Adrenal gland (tissue), 12 donors: ENCODE data around the gene DCDC2. TPM values are rescaled to one million over a fixed set of nuclear protein-coding genes. Genes with fewer than 3 reads are reported as not detected.
"Not testable (repeated sequence)": the region's sequence is repeated elsewhere in the genome, so short reads cannot be mapped to it uniquely, and the experiment has no call there.

Experiments used
- DNase-seq, 7 donors: peaks; one replicate each; pipeline ENCODE4 v3.0.0-alpha.2; 2019 to 2020
- H3K27ac ChIP-seq, 5 donors: fragments of 200-600 bp; sonication (generic) in 4 of 5; 1 replicate in 3 of 5; 2 replicates in 2 of 5; pipeline versions ENCODE4 v1.5.1 to v1.8.0; 2016 to 2020; ENCODE audit warnings: mild to moderate bottlenecking in 1 of 5
- H3K27me3 ChIP-seq: fragments of 200-600 bp; 2 replicates; pipeline ENCODE4 v1.8.0; 2021
- H3K36me3 ChIP-seq, 2 donors: fragments of 200-600 bp; replicated peaks in 1 of 2; 1 replicate in 1 of 2; 2 replicates in 1 of 2; pipeline versions ENCODE4 v1.5.1 to v1.8.0; 2018 to 2022
- H3K4me1 ChIP-seq, 2 donors: fragments of 200-600 bp; replicated peaks in 1 of 2; 1 replicate in 1 of 2; 2 replicates in 1 of 2; pipeline versions ENCODE4 v1.5.1 to v1.8.0; 2018 to 2021
- H3K4me3 ChIP-seq, 4 donors: fragments of 200-600 bp; sonication (generic) in 3 of 4; one replicate each; pipeline ENCODE4 v1.5.1; 2016 to 2018
- H3K9me3 ChIP-seq, 3 donors: fragments of 200-600 bp; sonication (generic) in 1 of 3; replicated peaks in 1 of 3; 1 replicate in 2 of 3; 2 replicates in 1 of 3; pipeline versions ENCODE4 v1.5.1 to v1.8.0; 2016 to 2021
- POLR2A ChIP-seq, 2 donors: fragments of 450-650 bp; IDR thresholded peaks; one replicate each; pipeline ENCODE4 v1.6.1; 2017; ENCODE audit warnings: antibody characterized with exemption in 2 of 2, mild to moderate bottlenecking in 2 of 2, moderate library complexity in 1 of 2
- WGBS, 4 donors: extraction: QIAGEN DNeasy Blood & Tissue Kit in 2 of 4; methylation state at CpG; one replicate each; pipeline versions ENCODE4 v1.1.5 to v1.1.7; 2013 to 2017; 5-methylcytosine and 5-hydroxymethylcytosine counted together
- intact Hi-C, 2 donors: fragments of 100-400 bp; cut with DNase I; formaldehyde crosslinking; loops; one replicate each; pipeline versions ENCODE4 v1.14.1 to v1.15.0; 2022 to 2023
- polyA plus RNA-seq, 3 donors: library from polyadenylated mRNA; stranded (reverse); fragments of 200-250 nt in 2 of 3; fragments of 350-450 nt in 1 of 3; fragmentation: Illumina TruSeq in 1 of 3; extraction: RNeasy Lipid Tissue Mini Kit (QIAGEN cat#74804) in 1 of 3; gene quantifications; one replicate each; pipeline ENCODE4 v1.2.3, GENCODE V29; 2013 to 2014
- total RNA-seq, 9 donors: library from RNA; depleted of rRNA in 4 of 9; stranded (reverse); fragments of >200 nt in 4 of 9; fragments of 120-200 nt in 1 of 9; fragmentation: NEBNext Ultra II Directional in 1 of 9; extraction: Animal tissue kit (Norgen Biotek cat#: 25700) in 1 of 9; gene quantifications; one replicate each; pipeline versions ENCODE4 v1.1.0 to v1.2.4, GENCODE V29; 2013 to 2023
- TF ChIP-seq, protein P1 (sequence below), 6 experiments: fragments of 450-650 bp in 4 of 6; fragments of 200-600 bp in 2 of 6; sonication (generic) in 1 of 6; IDR thresholded peaks; 1 replicate in 5 of 6; 2 replicates in 1 of 6; pipeline versions ENCODE4 v1.5.1 to v1.8.0; 2016 to 2021; ENCODE audit warnings: antibody characterized with exemption in 6 of 6, mild to moderate bottlenecking in 2 of 6, moderate library complexity in 1 of 6
- donor health status: healthy with polysubstance abuse.
- donor health status: Bipolar disorder and iron deficiency.
- donor health status: DM: yes; HTN: yes; CAD: no.
- donor health status: DM: no; HTN: no; CAD: no.
- donor health status: DM: no; HTN: no; CAD: no.
- donor health status: DM: yes; HTN: yes; CAD: no.

DCDC2 gene
- total and polyA plus RNA-seq, 12 donors: 0.06 to 3.6 (median 1.0) TPM

DNA sequence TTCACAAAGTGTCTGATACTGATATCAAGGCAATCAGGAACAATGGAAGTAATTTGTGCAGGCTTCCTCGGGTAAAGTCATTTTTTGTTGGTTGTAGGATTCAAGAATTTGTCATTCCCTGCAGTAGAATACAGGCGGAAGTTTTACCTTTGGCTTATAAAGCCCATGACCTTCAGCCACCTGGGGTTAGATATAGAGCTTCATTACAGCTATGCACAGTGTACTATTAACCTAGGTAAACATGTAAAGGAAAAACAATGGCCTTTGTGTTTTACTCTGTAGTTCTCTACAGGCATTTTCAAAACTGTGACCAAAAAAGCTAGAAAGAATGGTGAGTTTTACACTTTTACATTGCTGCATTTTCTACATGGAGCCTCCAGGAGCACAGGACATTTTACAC is 116.9 kb downstream of the DCDC2 start:
- Histone ChIP-seq H3K4me1 (no peaks in the 10 kb centered on the region), H3K27me3 (no peaks in the 10 kb centered on the region), H3K27ac (no peak overlapping the region), H3K4me3 (no peak overlapping the region), H3K36me3 (no peaks in the 10 kb centered on the region), H3K9me3 (no peaks in the 10 kb centered on the region)
- 56 to 81% (median 65%) methylated on average over 2 of the region's 2 CpGs for WGBS, 4 donors
- no peak for DNase-seq
- TF ChIP-seq, protein P1, sequence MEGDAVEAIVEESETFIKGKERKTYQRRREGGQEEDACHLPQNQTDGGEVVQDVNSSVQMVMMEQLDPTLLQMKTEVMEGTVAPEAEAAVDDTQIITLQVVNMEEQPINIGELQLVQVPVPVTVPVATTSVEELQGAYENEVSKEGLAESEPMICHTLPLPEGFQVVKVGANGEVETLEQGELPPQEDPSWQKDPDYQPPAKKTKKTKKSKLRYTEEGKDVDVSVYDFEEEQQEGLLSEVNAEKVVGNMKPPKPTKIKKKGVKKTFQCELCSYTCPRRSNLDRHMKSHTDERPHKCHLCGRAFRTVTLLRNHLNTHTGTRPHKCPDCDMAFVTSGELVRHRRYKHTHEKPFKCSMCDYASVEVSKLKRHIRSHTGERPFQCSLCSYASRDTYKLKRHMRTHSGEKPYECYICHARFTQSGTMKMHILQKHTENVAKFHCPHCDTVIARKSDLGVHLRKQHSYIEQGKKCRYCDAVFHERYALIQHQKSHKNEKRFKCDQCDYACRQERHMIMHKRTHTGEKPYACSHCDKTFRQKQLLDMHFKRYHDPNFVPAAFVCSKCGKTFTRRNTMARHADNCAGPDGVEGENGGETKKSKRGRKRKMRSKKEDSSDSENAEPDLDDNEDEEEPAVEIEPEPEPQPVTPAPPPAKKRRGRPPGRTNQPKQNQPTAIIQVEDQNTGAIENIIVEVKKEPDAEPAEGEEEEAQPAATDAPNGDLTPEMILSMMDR (IDR thresholded peaks at IDR 0.05): no peak
- TF ChIP-seq POLR2A (IDR thresholded peaks at IDR 0.05): no peak
- intact Hi-C loops: no loop called here

DNA sequence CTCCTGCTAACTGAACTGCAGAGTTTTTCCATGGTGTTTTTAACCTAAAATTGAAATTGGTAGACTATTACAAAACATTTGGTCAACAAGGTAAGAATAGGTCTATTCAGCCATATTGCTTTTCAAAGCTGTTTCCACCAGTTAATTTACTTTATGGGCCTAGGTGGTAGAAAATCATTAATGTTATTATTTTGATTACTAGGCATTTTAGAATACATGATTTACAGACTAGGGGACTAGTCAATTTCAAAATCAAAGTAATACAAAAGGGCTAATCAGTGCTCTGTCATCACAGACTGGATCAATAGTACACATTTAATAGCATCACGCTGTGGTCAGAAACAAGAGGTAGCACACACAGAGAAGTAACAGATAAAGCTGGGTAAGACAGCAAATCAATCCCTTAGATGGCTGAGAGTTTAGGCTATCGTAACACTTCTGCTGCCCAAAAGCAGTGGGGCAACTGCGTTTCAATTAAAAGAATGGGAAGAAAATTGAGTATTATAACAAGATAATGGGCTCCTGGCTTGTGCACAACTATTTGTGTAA is 117.4 kb downstream of the DCDC2 start:
- no peak for DNase-seq
- Histone ChIP-seq H3K4me1 (no peaks in the 10 kb centered on the region), H3K4me3 (no peak overlapping the region), H3K27ac (no peak overlapping the region), H3K36me3 (no peaks in the 10 kb centered on the region), H3K9me3 (no peaks in the 10 kb centered on the region), H3K27me3 (no peaks in the 10 kb centered on the region)
- TF ChIP-seq POLR2A (IDR thresholded peaks at IDR 0.05): no peak
- TF ChIP-seq, protein P1 (IDR thresholded peaks at IDR 0.05): no peak
- intact Hi-C loops: no loop called here
- WGBS, 4 donors: 88 to 93% (median 91%) methylated on average over 3 of the region's 3 CpGs

DNA sequence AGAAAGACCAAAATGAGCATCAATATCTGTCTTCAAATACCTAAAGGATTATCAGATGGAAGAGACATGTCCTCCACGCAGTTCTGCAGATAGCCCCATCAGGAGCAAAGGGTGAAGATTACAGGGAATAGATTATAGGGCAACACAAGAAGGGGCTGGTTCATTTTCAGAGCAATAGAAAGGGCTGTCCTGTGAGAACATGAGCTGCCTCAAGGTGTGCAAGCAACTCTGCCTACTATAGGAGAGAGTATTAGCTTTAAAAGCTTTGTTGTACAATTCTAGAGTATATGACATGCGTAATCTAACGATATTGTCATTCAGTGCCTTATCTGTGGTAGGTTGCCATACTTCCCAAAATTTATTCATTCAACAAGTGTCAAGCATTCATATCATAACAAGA is 119.2 kb downstream of the DCDC2 start:
- TF ChIP-seq, protein P1 (IDR thresholded peaks at IDR 0.05): no peak
- no peak for TF ChIP-seq POLR2A (IDR thresholded peaks at IDR 0.05)
- Histone ChIP-seq H3K4me1 (no peaks in the 10 kb centered on the region), H3K27ac (no peak overlapping the region), H3K9me3 (no peaks in the 10 kb centered on the region), H3K36me3 (no peaks in the 10 kb centered on the region), H3K4me3 (no peak overlapping the region), H3K27me3 (no peaks in the 10 kb centered on the region)
- intact Hi-C loops: no loop called here
- DNase-seq: no peak
- 93 to 98% (median 95%) methylated on average over 3 of the region's 3 CpGs for WGBS, 4 donors

DNA sequence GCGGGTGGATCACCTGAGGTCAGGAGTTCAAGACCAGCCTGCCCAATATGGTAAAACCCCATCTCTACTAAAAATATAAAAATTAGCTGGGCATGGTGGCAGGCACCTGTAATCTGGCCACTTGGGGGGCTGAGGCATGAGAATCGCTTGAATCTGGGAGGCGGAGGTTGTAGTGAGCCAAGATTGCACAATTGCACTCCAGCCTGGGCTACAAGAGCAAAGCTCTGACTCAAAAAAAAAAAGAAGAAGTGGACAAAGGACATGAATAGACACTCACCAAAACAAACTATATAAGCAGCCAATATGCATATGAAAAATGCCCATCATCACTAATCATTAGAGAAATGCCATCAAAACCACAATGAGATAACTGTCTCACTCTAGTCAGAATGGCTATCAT is 121.1 kb downstream of the DCDC2 start:
- WGBS, 4 donors: 79 to 90% (median 83%) methylated on average over 3 of the region's 3 CpGs
- H3K36me3 ChIP-seq: not testable (repeated sequence)

DNA sequence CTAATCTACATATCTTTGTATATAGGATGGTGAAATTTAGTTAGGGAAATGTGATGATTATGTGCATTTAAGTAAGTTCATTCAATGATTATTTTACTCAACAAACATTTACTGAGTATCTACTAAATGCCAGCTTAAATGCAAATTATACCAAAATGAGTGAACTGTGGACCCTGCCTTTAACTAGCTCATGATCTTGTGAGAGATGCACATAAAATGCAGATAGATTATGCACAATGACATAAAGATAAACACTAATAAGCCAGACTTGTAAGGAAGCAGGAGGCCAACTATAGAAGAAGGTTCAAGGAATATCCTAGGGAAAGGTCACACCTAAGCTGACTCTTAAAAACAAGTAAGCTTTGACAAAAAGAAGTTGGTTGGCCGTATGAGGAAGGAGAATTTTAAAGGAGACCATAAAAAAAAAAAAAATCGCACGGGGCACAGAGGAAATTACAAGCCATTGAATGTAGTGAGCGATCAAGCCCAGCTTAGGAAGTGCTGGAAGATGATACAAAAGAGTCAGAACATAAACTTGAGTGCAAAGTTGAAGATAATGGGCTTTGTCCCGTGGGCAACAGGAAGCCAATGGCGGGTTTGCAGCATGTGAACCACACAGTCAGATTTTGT is 123.9 kb downstream of the DCDC2 start:
- TF ChIP-seq, protein P1 (IDR thresholded peaks at IDR 0.05): no peak
- no peak for TF ChIP-seq POLR2A (IDR thresholded peaks at IDR 0.05)
- Histone ChIP-seq H3K9me3 (no peaks in the 10 kb centered on the region), H3K4me1 (no peaks in the 10 kb centered on the region), H3K36me3 (no peaks in the 10 kb centered on the region), H3K27me3 (no peaks in the 10 kb centered on the region), H3K4me3 (no peak overlapping the region), H3K27ac (no peak overlapping the region)
- intact Hi-C loops: no loop called here
- no peak for DNase-seq
- WGBS, 4 donors: 65 to 69% (median 67%) methylated on average over 6 of the region's 6 CpGs

More for the DNA sequence above, 121.1 kb downstream of the DCDC2 start:
- H3K9me3 ChIP-seq, H3K27me3 ChIP-seq, H3K4me3 ChIP-seq, intact Hi-C loops, H3K27ac ChIP-seq, DNase-seq, H3K4me1 ChIP-seq: not testable (repeated sequence)
